ENCODE data around the gene RACGAP1.

RACGAP1 gene

DNA sequence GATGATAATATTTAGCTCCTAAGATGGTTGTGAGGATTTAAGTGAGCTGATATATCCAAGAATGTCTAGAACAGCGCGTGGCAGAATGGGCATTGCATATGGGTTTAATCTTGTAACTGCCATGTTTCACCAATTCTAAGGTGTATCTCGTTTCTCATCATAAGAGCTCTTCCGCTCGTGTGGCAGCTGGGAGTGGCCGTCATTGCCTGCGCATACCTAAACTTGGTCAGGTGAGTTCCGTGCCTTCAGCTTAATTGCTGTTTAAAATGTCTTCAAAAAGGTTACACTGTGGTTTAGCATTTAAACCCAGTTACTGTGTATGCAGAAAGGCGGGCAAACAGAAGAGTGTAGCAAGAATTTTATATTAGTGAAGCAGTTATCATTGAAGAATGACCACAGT lies 79.2 kb downstream of the RACGAP1 start:
- in situ Hi-C loops (cut with HindIII; ENCODE audit: low sequenced_read_pairs), result no loop called here

DNA sequence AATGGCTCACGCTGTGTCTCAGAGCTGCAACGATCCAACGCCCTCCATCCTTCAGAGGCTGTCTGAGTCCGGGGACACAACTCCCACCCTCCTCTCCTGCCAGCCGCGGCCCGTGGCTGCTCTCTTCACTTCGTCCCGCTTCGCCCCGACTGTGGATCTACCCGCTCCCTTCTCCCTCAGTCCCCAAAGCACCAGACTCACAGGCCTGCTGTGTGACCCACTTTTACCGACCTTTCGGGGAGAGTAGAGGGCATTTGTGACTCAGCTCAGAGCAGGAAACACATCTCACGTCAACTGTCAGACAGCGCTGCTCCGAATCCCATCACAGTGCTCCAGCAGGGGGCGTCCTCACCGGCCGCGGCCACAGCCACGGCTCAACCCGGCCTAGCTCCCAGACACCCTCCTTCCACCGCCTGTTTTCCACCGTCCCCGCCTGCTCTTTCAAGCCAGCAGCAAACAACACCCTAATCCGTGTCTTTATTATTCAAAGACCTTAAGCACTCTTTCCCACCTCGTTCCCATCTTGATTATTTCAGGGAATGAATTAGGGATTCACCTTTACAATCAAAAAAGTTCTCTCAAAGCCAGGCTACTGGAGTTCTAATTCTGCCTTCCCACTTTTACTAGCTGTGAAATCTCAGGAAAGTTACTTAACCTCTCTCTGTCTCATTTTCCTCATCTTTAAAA lies 79.8 kb downstream of the RACGAP1 start:
- in situ Hi-C loops (cut with HindIII; ENCODE audit: low sequenced_read_pairs), result no loop called here

DNA sequence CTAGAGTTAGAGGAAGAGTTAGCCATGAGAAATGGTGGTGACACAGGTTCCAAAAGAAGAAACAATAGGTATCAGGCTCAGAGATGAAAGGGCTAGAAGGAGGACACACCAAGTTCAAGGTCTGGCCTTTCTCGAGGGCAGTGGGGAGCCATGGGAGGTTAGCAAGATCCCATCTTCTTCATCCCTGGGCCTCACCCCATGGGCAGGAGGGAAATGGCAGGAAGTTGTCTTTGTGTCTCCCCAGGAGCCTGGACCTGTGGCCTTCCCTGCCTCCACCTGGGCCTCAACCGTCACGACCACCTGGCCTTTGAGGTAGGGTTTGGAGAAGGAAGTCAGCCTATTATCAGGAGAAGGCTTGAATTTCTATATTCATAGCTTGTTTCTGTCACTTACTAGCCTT lies 80.6 kb downstream of the RACGAP1 start:
- in situ Hi-C loops (cut with HindIII; ENCODE audit: low sequenced_read_pairs), result loop anchor here (5.0 kb wide), 2 partner anchors 63 to 77 kb away; no protein-coding TSS in a partner anchor

DNA sequence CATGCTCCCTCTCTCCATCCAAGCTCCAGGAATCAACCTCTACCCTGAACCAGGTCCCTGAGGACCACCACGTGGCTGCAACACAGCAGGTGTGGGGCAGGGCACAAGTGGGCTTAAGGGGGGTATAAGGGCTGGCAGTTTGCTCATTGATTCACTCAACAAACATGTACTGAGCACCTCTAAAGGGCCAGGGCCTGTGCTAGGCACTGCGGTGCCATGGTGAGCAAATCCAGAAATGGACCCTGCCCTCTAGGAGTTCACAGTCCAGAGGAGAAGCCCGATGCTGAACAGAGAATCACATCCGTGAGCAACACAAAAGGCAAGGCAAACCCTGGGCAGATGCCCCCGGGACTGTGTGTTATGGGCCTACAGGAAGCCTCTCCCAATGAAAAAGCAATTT lies 81.2 kb downstream of the RACGAP1 start:
- in situ Hi-C loops (cut with HindIII; ENCODE audit: low sequenced_read_pairs), result loop anchor here (5.0 kb wide), 2 partner anchors 63 to 77 kb away; no protein-coding TSS in a partner anchor

DNA sequence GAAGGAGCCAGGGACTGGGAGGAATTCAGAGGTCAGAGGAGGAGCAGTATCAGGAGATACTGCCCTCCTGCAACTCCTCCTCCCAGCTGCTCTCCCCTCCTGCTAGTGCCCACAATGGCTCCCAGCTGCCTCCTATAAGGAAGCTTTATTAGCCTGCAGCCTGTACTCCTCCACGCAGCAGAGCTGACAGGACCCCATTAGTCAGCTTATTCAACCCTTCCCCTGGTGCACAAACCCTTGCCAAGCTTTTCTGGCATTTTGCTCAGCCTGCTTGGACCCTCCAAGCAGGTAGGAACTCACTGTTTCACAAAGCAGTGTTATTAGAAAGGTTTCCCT lies 81.7 kb downstream of the RACGAP1 start:
- in situ Hi-C loops (cut with HindIII; ENCODE audit: low sequenced_read_pairs), result loop anchor here (5.0 kb wide), 2 partner anchors 64 to 76 kb away; no protein-coding TSS in a partner anchor

DNA sequence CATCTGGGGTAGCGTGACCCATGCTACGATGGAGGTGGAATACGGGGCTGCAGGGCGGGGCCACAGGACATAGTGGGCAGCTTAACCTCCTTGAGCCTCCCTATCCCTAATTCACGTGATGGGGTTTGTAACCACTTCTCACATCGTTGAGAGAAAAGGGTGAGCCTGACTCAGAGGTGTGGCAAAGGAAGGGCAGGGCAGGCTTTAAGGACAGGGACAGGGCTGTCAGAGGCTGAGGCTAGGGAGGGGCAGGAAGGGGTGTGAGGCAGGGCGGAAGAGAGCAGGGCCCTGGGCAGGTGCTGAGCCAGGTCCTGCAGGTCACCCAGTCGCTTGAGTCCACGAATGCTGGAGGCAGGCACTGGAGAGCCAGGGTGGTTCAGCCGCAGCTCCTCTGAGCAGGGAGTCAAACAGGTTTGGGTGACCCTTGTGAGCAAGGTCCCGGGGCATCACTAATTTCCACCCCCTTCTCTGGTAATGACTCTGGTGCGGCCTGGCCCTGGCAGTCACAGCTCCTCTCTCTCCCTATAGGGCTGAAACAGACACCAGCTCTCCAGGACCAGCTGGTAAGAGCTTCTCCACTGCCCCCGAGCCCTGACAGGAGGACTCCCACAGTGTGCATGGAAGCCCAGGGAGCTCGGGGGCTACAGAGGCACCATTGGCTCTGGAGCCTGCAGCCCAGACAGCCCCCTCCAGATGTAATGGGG lies 82.2 kb downstream of the RACGAP1 start:
- in situ Hi-C loops (cut with HindIII; ENCODE audit: low sequenced_read_pairs), result loop anchor here (5.0 kb wide), 2 partner anchors 64 to 76 kb away; no protein-coding TSS in a partner anchor

DNA sequence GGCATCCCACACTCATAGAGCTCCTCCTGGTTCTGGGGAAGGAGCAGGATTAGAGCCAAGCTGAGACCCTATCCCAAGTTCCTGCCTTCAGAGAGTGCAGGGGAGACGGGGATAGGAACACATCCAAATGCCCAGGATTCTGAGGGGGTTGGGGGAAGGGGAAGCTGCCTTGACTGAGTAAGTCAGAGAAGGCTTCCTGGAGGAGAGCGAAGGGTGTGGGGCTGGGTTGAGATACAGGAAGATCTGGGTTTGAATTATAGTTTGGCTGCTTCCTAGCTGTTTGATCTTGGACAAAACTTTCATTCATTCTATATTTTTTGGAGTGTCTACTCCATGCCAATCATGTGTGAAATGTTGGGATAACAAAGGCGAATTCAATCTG lies 82.8 kb downstream of the RACGAP1 start:
- in situ Hi-C loops (cut with HindIII; ENCODE audit: low sequenced_read_pairs), result loop anchor here (5.0 kb wide), 2 partner anchors 65 to 75 kb away; no protein-coding TSS in a partner anchor

DNA sequence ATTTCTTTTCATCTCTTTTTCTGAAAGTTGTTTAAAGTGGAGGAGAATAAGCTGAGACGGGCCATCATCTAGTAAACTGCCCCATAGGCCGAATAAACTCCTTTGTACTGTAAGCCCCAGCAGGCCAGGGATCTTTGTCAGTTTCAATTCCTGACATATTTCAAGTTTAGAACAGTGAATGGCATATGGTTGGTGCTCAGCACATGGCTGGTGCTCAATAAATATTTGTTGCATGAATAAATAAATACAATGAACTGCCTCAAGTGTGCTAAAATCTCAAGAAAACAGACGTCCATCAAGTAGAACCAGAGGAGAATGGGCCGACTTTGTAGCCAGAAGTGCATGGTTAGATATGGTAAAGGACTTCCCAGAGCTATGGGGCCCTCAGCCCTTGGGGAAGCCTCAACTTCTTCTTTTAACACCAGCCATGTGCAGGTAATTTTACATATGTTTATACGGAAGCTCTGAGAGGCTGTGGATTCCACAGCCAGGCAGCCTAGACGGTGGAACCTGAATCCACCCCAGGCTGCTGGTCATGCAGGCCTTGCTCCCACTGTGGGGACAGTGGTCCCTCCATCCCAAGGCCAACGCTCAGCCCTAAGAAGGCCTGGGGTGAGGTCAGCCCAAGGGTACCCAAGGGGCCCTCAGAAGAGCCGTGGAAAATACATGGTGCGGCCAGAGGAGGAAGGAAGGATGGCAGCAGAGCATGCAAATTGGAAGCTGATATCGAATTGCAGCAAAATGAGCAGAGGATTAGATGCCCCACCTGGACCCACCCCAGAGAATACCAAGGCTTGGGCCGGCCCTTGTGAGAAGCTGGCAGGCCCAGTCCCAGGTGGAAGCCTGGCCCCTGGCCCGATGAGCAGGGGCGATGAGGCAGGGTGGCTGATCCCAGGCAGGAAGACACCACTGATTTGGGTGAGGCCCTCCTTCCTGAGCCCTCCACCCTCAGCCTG lies 83.5 kb downstream of the RACGAP1 start:
- in situ Hi-C loops (cut with HindIII; ENCODE audit: low sequenced_read_pairs), result loop anchor here (5.0 kb wide), 2 partner anchors 65 to 75 kb away; no protein-coding TSS in a partner anchor

DNA sequence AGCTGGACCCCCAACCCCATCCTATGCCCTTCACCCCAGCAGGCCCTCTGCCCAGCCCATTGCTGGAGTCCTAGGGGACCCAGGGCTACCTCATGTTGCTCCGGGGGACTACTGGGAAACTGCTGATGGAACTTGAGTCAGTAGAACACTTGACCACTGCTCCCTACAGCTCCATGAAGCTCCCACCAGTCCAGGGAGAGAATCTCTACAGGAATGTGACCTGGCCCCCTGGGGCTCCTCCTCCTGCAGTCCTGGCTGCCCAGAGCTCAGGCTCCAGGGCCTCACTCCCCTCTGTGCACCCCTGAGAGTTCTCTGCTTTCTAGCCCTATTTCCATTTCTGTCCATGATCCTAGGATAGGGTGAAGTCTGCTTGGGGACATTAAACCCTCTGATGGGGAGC lies 85.6 kb downstream of the RACGAP1 start:
- in situ Hi-C loops (cut with HindIII; ENCODE audit: low sequenced_read_pairs), result loop anchor here (5.0 kb wide), 2 partner anchors 68 to 72 kb away; no protein-coding TSS in a partner anchor

DNA sequence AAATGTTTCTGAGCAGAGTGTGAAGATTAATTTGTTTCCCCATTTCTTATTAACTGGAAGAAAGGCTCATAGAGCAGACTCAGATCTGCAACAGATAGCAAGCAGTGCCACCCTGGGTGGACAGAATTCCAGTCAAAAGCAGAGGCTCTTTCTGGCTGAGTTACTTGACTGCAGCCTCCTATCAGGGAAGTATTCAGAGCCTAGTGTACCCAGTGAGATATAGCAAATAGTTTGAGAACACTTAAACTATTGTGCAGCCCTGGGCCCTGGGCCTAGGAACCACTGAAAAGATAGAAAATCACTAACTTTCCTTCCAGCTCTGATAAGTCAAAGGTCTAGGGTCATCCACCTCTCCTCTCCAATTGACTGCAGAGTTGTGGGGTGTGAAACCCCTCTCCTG lies 86.0 kb downstream of the RACGAP1 start:
- in situ Hi-C loops (cut with HindIII; ENCODE audit: low sequenced_read_pairs), result no loop called here
